HEK293 (cell line): Measurements from ENCODE around the gene TXNIP.

Experiments
- GLIS2 ChIP-seq: fragments of 450-650 bp; formaldehyde crosslinking; IDR thresholded peaks from 2 replicates; pipeline ENCODE4 v1.5.1; 2016; ENCODE audit warnings: missing biosample characterization, missing genetic modification characterization
- YY1 ChIP-seq: fragments of 450-650 bp; formaldehyde crosslinking; IDR thresholded peaks from 2 replicates; pipeline ENCODE4 v1.5.1; 2018; ENCODE audit warnings: missing biosample characterization, missing genetic modification characterization
- ZFP37 ChIP-seq: fragments of 450-650 bp; formaldehyde crosslinking; IDR thresholded peaks from 2 replicates; pipeline ENCODE4 v1.5.1; 2016; ENCODE audit warnings: missing biosample characterization, missing genetic modification characterization
- ZNF121 ChIP-seq: fragments of 450-650 bp; formaldehyde crosslinking; IDR thresholded peaks from 2 replicates; pipeline ENCODE4 v1.5.1; 2016; ENCODE audit warnings: missing biosample characterization, missing genetic modification characterization
- ZNF404 ChIP-seq: fragments of 450-650 bp; formaldehyde crosslinking; IDR thresholded peaks from 2 replicates; pipeline ENCODE4 v1.5.1; 2017; ENCODE audit warnings: missing biosample characterization, missing genetic modification characterization
- ZNF664 ChIP-seq: fragments of 450-650 bp; formaldehyde crosslinking; IDR thresholded peaks from 2 replicates; pipeline ENCODE4 v1.5.1; 2016; ENCODE audit warnings: missing biosample characterization, missing genetic modification characterization
- ZSCAN23 ChIP-seq: fragments of 450-650 bp; formaldehyde crosslinking; IDR thresholded peaks from 2 replicates; pipeline ENCODE4 v1.5.1; 2016; ENCODE audit warnings: missing biosample characterization, missing genetic modification characterization
- TF ChIP-seq, protein P1 (sequence below): fragments of 450-650 bp; formaldehyde crosslinking; IDR thresholded peaks from 2 replicates; pipeline ENCODE4 v1.5.1; 2016; ENCODE audit warnings: missing biosample characterization, missing genetic modification characterization
- TF ChIP-seq, protein P2 (sequence below): fragments of 450-650 bp; formaldehyde crosslinking; IDR thresholded peaks from 2 replicates; pipeline ENCODE4 v1.5.1; 2016; ENCODE audit warnings: missing biosample characterization, missing genetic modification characterization
- TF ChIP-seq, protein P3 (sequence below): fragments of 450-650 bp; IDR thresholded peaks from 2 replicates; pipeline ENCODE4 v1.5.1; 2018; ENCODE audit warnings: missing biosample characterization, mild to moderate bottlenecking, missing genetic modification characterization
- TF ChIP-seq, protein P4 (sequence below): fragments of 450-650 bp; formaldehyde crosslinking; IDR thresholded peaks from 2 replicates; pipeline ENCODE4 v1.5.1; 2017; ENCODE audit warnings: missing biosample characterization, missing genetic modification characterization
- TF ChIP-seq, protein P5 (sequence below): fragments of 450-650 bp; formaldehyde crosslinking; IDR thresholded peaks from 2 replicates; pipeline ENCODE4 v1.5.1; 2016; ENCODE audit warnings: missing biosample characterization, missing genetic modification characterization
- TF ChIP-seq, protein P6 (sequence below): sonication (generic); formaldehyde crosslinking; IDR thresholded peaks from 2 replicates; pipeline ENCODE4 v1.8.1; 2022; ENCODE audit warnings: mild to moderate bottlenecking, moderate library complexity, missing genetic modification reagents
- TF ChIP-seq, protein P7 (sequence below): fragments of 450-650 bp; formaldehyde crosslinking; optimal IDR thresholded peaks from 2 replicates; pipeline ENCODE3; 2016; ENCODE audit warnings: missing biosample characterization, mild to moderate bottlenecking, missing genetic modification characterization

DNA sequence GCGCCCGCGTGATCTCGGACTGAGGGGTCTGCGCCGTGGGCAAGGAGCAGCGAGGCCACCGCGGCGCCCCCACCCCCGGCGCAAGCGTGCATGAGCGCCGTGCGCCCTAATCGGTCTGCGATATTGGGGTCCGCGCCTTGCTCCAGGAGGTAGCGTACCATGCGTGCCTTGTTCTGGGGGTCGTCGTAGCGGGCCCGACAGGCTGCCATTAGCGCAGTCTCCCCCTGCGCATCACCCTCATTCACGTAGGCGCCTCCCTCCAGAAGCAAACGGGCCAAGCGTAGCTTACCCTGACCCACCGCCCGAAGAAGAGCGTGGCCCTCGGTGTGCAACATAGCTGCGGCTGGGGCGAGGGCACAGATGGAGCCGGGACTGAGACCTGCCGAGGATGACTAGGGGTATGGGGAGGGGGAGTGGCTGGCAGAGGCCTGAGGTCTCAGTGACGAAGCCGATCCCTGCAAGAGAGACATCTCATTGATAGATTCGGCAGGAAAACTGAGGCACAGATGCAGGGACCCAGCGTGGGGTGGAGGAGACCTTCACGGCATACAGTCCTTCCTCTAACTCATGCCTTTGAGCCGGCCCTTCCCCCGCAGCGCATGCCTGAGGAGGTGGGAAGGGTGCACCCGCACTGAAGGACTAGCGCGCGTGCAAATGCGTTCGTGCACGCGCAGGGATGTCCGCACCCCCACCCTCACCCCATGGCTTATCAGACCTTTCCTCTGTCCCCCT, 34.8 kb downstream of the TXNIP start:
- TF ChIP-seq ZNF664, result no peak
- TF ChIP-seq ZFP37 (tag by site-specific recombination), result no peak
- TF ChIP-seq, protein P1, sequence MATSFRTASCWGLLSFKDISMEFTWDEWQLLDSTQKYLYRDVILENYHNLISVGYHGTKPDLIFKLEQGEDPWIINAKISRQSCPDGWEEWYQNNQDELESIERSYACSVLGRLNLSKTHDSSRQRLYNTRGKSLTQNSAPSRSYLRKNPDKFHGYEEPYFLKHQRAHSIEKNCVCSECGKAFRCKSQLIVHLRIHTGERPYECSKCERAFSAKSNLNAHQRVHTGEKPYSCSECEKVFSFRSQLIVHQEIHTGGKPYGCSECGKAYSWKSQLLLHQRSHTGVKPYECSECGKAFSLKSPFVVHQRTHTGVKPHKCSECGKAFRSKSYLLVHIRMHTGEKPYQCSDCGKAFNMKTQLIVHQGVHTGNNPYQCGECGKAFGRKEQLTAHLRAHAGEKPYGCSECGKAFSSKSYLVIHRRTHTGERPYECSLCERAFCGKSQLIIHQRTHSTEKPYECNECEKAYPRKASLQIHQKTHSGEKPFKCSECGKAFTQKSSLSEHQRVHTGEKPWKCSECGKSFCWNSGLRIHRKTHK (tag by site-specific recombination), result no peak
- no peak for TF ChIP-seq YY1 (tag by site-specific recombination)
- TF ChIP-seq, protein P2, sequence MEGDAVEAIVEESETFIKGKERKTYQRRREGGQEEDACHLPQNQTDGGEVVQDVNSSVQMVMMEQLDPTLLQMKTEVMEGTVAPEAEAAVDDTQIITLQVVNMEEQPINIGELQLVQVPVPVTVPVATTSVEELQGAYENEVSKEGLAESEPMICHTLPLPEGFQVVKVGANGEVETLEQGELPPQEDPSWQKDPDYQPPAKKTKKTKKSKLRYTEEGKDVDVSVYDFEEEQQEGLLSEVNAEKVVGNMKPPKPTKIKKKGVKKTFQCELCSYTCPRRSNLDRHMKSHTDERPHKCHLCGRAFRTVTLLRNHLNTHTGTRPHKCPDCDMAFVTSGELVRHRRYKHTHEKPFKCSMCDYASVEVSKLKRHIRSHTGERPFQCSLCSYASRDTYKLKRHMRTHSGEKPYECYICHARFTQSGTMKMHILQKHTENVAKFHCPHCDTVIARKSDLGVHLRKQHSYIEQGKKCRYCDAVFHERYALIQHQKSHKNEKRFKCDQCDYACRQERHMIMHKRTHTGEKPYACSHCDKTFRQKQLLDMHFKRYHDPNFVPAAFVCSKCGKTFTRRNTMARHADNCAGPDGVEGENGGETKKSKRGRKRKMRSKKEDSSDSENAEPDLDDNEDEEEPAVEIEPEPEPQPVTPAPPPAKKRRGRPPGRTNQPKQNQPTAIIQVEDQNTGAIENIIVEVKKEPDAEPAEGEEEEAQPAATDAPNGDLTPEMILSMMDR (tag by site-specific recombination), result no peak
- TF ChIP-seq, protein P3, sequence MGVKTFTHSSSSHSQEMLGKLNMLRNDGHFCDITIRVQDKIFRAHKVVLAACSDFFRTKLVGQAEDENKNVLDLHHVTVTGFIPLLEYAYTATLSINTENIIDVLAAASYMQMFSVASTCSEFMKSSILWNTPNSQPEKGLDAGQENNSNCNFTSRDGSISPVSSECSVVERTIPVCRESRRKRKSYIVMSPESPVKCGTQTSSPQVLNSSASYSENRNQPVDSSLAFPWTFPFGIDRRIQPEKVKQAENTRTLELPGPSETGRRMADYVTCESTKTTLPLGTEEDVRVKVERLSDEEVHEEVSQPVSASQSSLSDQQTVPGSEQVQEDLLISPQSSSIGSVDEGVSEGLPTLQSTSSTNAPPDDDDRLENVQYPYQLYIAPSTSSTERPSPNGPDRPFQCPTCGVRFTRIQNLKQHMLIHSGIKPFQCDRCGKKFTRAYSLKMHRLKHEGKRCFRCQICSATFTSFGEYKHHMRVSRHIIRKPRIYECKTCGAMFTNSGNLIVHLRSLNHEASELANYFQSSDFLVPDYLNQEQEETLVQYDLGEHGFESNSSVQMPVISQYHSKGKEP, result peak; percentile 35; the same call in 1 of the 2 replicates
- TF ChIP-seq ZSCAN23, result no peak
- TF ChIP-seq, protein P4, sequence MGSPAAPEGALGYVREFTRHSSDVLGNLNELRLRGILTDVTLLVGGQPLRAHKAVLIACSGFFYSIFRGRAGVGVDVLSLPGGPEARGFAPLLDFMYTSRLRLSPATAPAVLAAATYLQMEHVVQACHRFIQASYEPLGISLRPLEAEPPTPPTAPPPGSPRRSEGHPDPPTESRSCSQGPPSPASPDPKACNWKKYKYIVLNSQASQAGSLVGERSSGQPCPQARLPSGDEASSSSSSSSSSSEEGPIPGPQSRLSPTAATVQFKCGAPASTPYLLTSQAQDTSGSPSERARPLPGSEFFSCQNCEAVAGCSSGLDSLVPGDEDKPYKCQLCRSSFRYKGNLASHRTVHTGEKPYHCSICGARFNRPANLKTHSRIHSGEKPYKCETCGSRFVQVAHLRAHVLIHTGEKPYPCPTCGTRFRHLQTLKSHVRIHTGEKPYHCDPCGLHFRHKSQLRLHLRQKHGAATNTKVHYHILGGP (tag by site-specific recombination), result no peak
- TF ChIP-seq ZNF404 (tag by site-specific recombination), result no peak
- TF ChIP-seq, protein P5, sequence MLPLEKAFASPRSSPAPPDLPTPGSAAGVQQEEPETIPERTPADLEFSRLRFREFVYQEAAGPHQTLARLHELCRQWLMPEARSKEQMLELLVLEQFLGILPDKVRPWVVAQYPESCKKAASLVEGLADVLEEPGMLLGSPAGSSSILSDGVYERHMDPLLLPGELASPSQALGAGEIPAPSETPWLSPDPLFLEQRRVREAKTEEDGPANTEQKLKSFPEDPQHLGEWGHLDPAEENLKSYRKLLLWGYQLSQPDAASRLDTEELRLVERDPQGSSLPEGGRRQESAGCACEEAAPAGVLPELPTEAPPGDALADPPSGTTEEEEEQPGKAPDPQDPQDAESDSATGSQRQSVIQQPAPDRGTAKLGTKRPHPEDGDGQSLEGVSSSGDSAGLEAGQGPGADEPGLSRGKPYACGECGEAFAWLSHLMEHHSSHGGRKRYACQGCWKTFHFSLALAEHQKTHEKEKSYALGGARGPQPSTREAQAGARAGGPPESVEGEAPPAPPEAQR (tag by site-specific recombination), result no peak
- TF ChIP-seq GLIS2 (tag by site-specific recombination), result no peak
- TF ChIP-seq, protein P6, sequence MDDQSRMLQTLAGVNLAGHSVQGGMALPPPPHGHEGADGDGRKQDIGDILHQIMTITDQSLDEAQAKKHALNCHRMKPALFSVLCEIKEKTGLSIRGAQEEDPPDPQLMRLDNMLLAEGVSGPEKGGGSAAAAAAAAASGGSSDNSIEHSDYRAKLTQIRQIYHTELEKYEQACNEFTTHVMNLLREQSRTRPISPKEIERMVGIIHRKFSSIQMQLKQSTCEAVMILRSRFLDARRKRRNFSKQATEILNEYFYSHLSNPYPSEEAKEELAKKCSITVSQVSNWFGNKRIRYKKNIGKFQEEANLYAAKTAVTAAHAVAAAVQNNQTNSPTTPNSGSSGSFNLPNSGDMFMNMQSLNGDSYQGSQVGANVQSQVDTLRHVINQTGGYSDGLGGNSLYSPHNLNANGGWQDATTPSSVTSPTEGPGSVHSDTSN (CRISPR knock-in tag), result no peak
- TF ChIP-seq, protein P7, sequence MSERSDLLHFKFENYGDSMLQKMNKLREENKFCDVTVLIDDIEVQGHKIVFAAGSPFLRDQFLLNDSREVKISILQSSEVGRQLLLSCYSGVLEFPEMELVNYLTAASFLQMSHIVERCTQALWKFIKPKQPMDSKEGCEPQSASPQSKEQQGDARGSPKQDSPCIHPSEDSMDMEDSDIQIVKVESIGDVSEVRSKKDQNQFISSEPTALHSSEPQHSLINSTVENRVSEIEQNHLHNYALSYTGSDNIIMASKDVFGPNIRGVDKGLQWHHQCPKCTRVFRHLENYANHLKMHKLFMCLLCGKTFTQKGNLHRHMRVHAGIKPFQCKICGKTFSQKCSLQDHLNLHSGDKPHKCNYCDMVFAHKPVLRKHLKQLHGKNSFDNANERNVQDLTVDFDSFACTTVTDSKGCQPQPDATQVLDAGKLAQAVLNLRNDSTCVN, result peak; percentile 48
- TF ChIP-seq ZNF121, result no peak
